Spleen (tissue), 11 donors: ENCODE results near the gene TEX51. TPM values are rescaled to one million over a fixed set of nuclear protein-coding genes. Genes with fewer than 3 reads are reported as not detected.

Source experiments
- DNase-seq: peaks from one replicate; pipeline ENCODE4 v3.0.0-alpha.2; 2020
- H3K27ac ChIP-seq, 8 donors: fragments of 200-600 bp; sonication (generic) in 7 of 8; 1 replicate in 4 of 8; 2 replicates in 4 of 8; pipeline versions ENCODE4 v1.5.0 to v1.8.0; 2016 to 2021; ENCODE audit warnings: inconsistent platforms in 4 of 8, mild to moderate bottlenecking in 4 of 8, moderate library complexity in 1 of 8
- H3K27me3 ChIP-seq, 7 donors: fragments of 200-600 bp; sonication (generic) in 6 of 7; replicated peaks in 1 of 7; 1 replicate in 4 of 7; 2 replicates in 3 of 7; pipeline versions ENCODE4 v1.5.0 to v1.8.0; 2016 to 2021; ENCODE audit warnings: inconsistent platforms in 3 of 7, mild to moderate bottlenecking in 1 of 7
- H3K36me3 ChIP-seq, 6 donors: fragments of 200-600 bp; sonication (generic) in 5 of 6; 1 replicate in 4 of 6; 2 replicates in 2 of 6; pipeline versions ENCODE4 v1.5.0 to v1.8.0; 2016 to 2021; ENCODE audit warnings: inconsistent platforms in 2 of 6
- H3K4me1 ChIP-seq, 6 donors: fragments of 200-600 bp; sonication (generic) in 5 of 6; 1 replicate in 3 of 6; 2 replicates in 3 of 6; pipeline versions ENCODE4 v1.5.0 to v1.8.0; 2016 to 2021; ENCODE audit warnings: inconsistent platforms in 3 of 6
- H3K4me3 ChIP-seq, 8 donors: fragments of 200-600 bp; sonication (generic) in 7 of 8; 1 replicate in 4 of 8; 2 replicates in 4 of 8; pipeline versions ENCODE4 v1.5.0 to v1.8.0; 2016 to 2021; ENCODE audit warnings: inconsistent platforms in 4 of 8, mild to moderate bottlenecking in 4 of 8, moderate library complexity in 2 of 8
- H3K9me3 ChIP-seq, 8 donors: fragments of 200-600 bp; sonication (generic) in 7 of 8; 1 replicate in 4 of 8; 2 replicates in 4 of 8; pipeline versions ENCODE4 v1.5.0 to v1.8.0; 2016 to 2021; ENCODE audit warnings: inconsistent platforms in 4 of 8
- CTCF ChIP-seq, 11 experiments: fragments of 200-600 bp in 7 of 11; fragments of 450-650 bp in 4 of 11; sonication (generic) in 4 of 11; IDR thresholded peaks in 8 of 11; conservative IDR thresholded peaks in 3 of 11; 1 replicate in 7 of 11; 2 replicates in 4 of 11; pipeline versions ENCODE4 v1.4.0 to v1.8.0; 2016 to 2021; ENCODE audit warnings: antibody characterized with exemption in 11 of 11, inconsistent platforms in 4 of 11, mild to moderate bottlenecking in 1 of 11
- POLR2A ChIP-seq, 3 donors: fragments of 450-650 bp; IDR thresholded peaks; one replicate each; pipeline ENCODE4 v1.5.1; 2017; ENCODE audit warnings: antibody characterized with exemption in 3 of 3, mild to moderate bottlenecking in 1 of 3
- POLR2AphosphoS5 ChIP-seq, 3 donors: sonication (generic); formaldehyde crosslinking; IDR thresholded peaks; one replicate each; pipeline ENCODE4 v1.5.1; 2017; ENCODE audit warnings: antibody characterized with exemption in 3 of 3
- WGBS, 5 donors: extraction: QIAGEN DNeasy Blood & Tissue Kit in 3 of 5; methylation state at CpG; one replicate each; pipeline versions ENCODE4 v1.1.5 to v1.1.7; 2013 to 2018; 5-methylcytosine and 5-hydroxymethylcytosine counted together
- intact Hi-C: fragments of 100-400 bp; cut with DNase I; formaldehyde crosslinking; loops from one replicate; pipeline ENCODE4 v1.15.0; 2023; ENCODE audit warnings: low total_unique reads
- polyA plus RNA-seq, 3 donors: library from polyadenylated mRNA; stranded (reverse); fragments of 200-250 nt; gene quantifications; one replicate each; pipeline ENCODE4 v1.2.1, GENCODE V29; 2013
- total RNA-seq, 7 donors: library from RNA; depleted of rRNA in 3 of 7; stranded (reverse); fragments of >200 nt in 3 of 7; fragmentation: NEBNext Ultra II Directional in 4 of 7; extraction: Animal tissue kit (Norgen Biotek cat#: 25700) in 4 of 7; gene quantifications; one replicate each; pipeline versions ENCODE4 v1.1.0 to v1.2.1, GENCODE V29; 2016 to 2021
- donor health status: healthy with polysubstance abuse.
- donor health status: DM: no; HTN: no; CAD: no; lungs with moderate emphysema.
- donor health status: DM: no; HTN: no; CAD: no.
- donor health status: Bipolar disorder and iron deficiency.
- donor health status: healthy.
- donor health status: DM: no; HTN: no; CAD: no.
- donor health status: DM: yes; HTN: yes; CAD: no.

Gene TEX51
- total and polyA plus RNA-seq, 10 donors = not detected

GRCh38 chr2:126879348-126880298 is 19.1 kb upstream of the TEX51 start:
- Histone ChIP-seq H3K27ac (no peak overlapping the region), H3K36me3 (no peaks in the 10 kb centered on the region), H3K9me3 (peaks cover 0 to 24% (median 16%) of the 10 kb centered on the region in 8 donors), H3K27me3 (peaks cover 0 to 12% (median 0%) of the 10 kb centered on the region in 7 donors), H3K4me3 (no peak overlapping the region), H3K4me1 (no peaks in the 10 kb centered on the region)
- TF ChIP-seq CTCF (IDR thresholded peaks at IDR 0.05 in 8 of 11, conservative IDR thresholded peaks at IDR 0.05 in 3 of 11) = no peak
- TF ChIP-seq POLR2AphosphoS5 (IDR thresholded peaks at IDR 0.05) = no peak
- no peak for TF ChIP-seq POLR2A (IDR thresholded peaks at IDR 0.05)
- no peak for DNase-seq
- 91 to 99% (median 97%) methylated on average over 12 of the region's 12 CpGs for WGBS, 5 donors
- intact Hi-C loops = no loop called here

GRCh38 chr2:126880324-126880723 is 18.4 kb upstream of the TEX51 start:
- Histone ChIP-seq H3K27me3 (peaks cover 0 to 12% (median 0%) of the 10 kb centered on the region in 7 donors), H3K4me3 (no peak overlapping the region), H3K36me3 (no peaks in the 10 kb centered on the region), H3K27ac (no peak overlapping the region), H3K4me1 (no peaks in the 10 kb centered on the region), H3K9me3 (peaks cover 0 to 17% (median 9%) of the 10 kb centered on the region in 8 donors)
- TF ChIP-seq POLR2AphosphoS5 (IDR thresholded peaks at IDR 0.05) (no peak), POLR2A (IDR thresholded peaks at IDR 0.05) (no peak), CTCF (IDR thresholded peaks at IDR 0.05 in 8 of 11, conservative IDR thresholded peaks at IDR 0.05 in 3 of 11) (no peak)
- DNase-seq = no peak
- intact Hi-C loops = no loop called here
- WGBS, 5 donors = 83 to 93% (median 89%) methylated on average over 7 of the region's 7 CpGs

- peaks cover 0 to 4% (median under 1%) of the 10 kb centered on the region in 6 donors for H3K4me1 ChIP-seq
- TF ChIP-seq POLR2AphosphoS5 (IDR thresholded peaks at IDR 0.05) (no peak), POLR2A (IDR thresholded peaks at IDR 0.05) (no peak), CTCF (IDR thresholded peaks at IDR 0.05 in 8 of 11, conservative IDR thresholded peaks at IDR 0.05 in 3 of 11) (no peak)
- DNase-seq = no peak
- no peaks in the 10 kb centered on the region for H3K36me3 ChIP-seq
- intact Hi-C loops = no loop called here
- H3K4me3 ChIP-seq = no peak overlapping the region
- 70 to 86% (median 77%) methylated on average over 4 of the region's 4 CpGs for WGBS, 5 donors
- peaks cover 0 to 12% (median 5%) of the 10 kb centered on the region in 8 donors for H3K9me3 ChIP-seq
- no peak overlapping the region for H3K27ac ChIP-seq
- peaks cover 0 to 16% (median 0%) of the 10 kb centered on the region in 7 donors for H3K27me3 ChIP-seq
These were observed 17.9 kb upstream of the TEX51 start for GRCh38 chr2:126880817-126881216.

- H3K27me3 ChIP-seq = peaks cover 0 to 24% (median 6%) of the 10 kb centered on the region in 7 donors
- H3K36me3 ChIP-seq = no peaks in the 10 kb centered on the region
- H3K27ac ChIP-seq = no peak overlapping the region
- no peak overlapping the region for H3K4me3 ChIP-seq
- DNase-seq = no peak
- peaks cover 0 to 11% (median 7%) of the 10 kb centered on the region in 6 donors for H3K4me1 ChIP-seq
- WGBS, 5 donors = 62 to 79% (median 62%) methylated on average over 9 of the region's 9 CpGs
- H3K9me3 ChIP-seq = peaks cover 0 to 4% (median 0%) of the 10 kb centered on the region in 8 donors
- TF ChIP-seq CTCF (IDR thresholded peaks at IDR 0.05 in 8 of 11, conservative IDR thresholded peaks at IDR 0.05 in 3 of 11) (no peak), POLR2AphosphoS5 (IDR thresholded peaks at IDR 0.05) (no peak), POLR2A (IDR thresholded peaks at IDR 0.05) (no peak)
- intact Hi-C loops = no loop called here
These were observed 17.1 kb upstream of the TEX51 start for GRCh38 chr2:126881591-126881990.
